PFSK-1 (cell line): ENCODE data around the gene TM9SF2.

ENCODE experiments used
- POLR2AphosphoS5 ChIP-seq: IDR thresholded peaks from 2 replicates; pipeline ENCODE4 v1.6.1; 2012; ENCODE audit warnings: low read depth, mild to moderate bottlenecking, control low read depth, low read length, moderate library complexity
- SIN3A ChIP-seq: IDR thresholded peaks from 2 replicates; pipeline ENCODE4 v1.6.1; 2012; ENCODE audit warnings: mild to moderate bottlenecking, low read length, moderate library complexity, borderline replicate concordance; ENCODE audit not compliant: insufficient read depth

GRCh38 chr13:99605420-99606323 lies 104.4 kb downstream of the TM9SF2 start:
- no peak for TF ChIP-seq POLR2AphosphoS5
- no peak for TF ChIP-seq SIN3A
